Spleen (tissue), 7 donors: ENCODE results near the gene RYR2.

Source experiments
- CTCF ChIP-seq, 11 experiments: fragments of 200-600 bp in 7 of 11; fragments of 450-650 bp in 4 of 11; sonication (generic) in 4 of 11; IDR thresholded peaks in 8 of 11; conservative IDR thresholded peaks in 3 of 11; 1 replicate in 7 of 11; 2 replicates in 4 of 11; pipeline versions ENCODE4 v1.4.0 to v1.8.0; 2016 to 2021; ENCODE audit warnings: antibody characterized with exemption in 11 of 11, inconsistent platforms in 4 of 11, mild to moderate bottlenecking in 1 of 11
- POLR2A ChIP-seq, 3 donors: fragments of 450-650 bp; IDR thresholded peaks; one replicate each; pipeline ENCODE4 v1.5.1; 2017; ENCODE audit warnings: antibody characterized with exemption in 3 of 3, mild to moderate bottlenecking in 1 of 3
- donor health status: DM: no; HTN: no; CAD: no; lungs with moderate emphysema.
- donor health status: DM: no; HTN: no; CAD: no.
- donor health status: DM: no; HTN: no; CAD: no.

- no peak for TF ChIP-seq POLR2A (IDR thresholded peaks at IDR 0.05)
- no peak for TF ChIP-seq CTCF (IDR thresholded peaks at IDR 0.05 in 8 of 11, conservative IDR thresholded peaks at IDR 0.05 in 3 of 11)
Measured at GRCh38 chr1:237695878-237696277, 653.9 kb downstream of the RYR2 start.
